Measurements from ENCODE around the gene TRDN.
"Not testable (repeated sequence)": the region's sequence is repeated elsewhere in the genome, so short reads cannot be mapped to it uniquely, and the experiment has no call there.

The TRDN gene

DNA sequence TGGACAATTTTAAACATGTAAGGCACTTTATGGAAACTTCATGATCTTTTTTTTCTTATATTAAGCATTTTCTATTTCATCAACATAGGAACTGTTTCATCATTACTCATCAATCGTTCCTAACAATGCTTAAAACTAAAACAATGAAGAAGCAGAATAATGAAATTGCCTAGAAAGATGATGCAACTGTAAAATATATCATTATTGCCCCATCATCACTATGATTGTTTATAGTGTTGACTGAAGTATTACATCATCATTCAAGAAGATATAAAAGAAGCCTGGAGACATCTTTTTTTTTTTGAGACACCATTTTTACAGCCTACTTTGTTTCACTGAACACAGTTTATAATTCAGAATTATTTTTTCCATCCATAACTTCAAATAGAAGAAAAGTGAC is 147.2 kb downstream of the TRDN start:
- TF ChIP-seq, protein P1, sequence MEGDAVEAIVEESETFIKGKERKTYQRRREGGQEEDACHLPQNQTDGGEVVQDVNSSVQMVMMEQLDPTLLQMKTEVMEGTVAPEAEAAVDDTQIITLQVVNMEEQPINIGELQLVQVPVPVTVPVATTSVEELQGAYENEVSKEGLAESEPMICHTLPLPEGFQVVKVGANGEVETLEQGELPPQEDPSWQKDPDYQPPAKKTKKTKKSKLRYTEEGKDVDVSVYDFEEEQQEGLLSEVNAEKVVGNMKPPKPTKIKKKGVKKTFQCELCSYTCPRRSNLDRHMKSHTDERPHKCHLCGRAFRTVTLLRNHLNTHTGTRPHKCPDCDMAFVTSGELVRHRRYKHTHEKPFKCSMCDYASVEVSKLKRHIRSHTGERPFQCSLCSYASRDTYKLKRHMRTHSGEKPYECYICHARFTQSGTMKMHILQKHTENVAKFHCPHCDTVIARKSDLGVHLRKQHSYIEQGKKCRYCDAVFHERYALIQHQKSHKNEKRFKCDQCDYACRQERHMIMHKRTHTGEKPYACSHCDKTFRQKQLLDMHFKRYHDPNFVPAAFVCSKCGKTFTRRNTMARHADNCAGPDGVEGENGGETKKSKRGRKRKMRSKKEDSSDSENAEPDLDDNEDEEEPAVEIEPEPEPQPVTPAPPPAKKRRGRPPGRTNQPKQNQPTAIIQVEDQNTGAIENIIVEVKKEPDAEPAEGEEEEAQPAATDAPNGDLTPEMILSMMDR (IDR thresholded peaks at IDR 0.05; ENCODE audit: insufficient read depth, low read depth, low read length, missing control alignments), result no peak
- no peak overlapping the region for H3K4me3 ChIP-seq (ENCODE audit: low read length)
- DNase-seq (ENCODE audit: low read depth), result peak; percentile 54

- no peak overlapping the region for H3K4me3 ChIP-seq (ENCODE audit: low read length)
- DNase-seq (ENCODE audit: low read depth), result no peak
- TF ChIP-seq, protein P1 (IDR thresholded peaks at IDR 0.05; ENCODE audit: insufficient read depth, low read depth, low read length, missing control alignments), result no peak
Observed at GRCh38 chr6:123480986-123481385, 155.8 kb downstream of the TRDN start.

GRCh38 chr6:123472025-123472702 is 164.6 kb downstream of the TRDN start:
- H3K4me3 ChIP-seq (ENCODE audit: low read length); DNase-seq (ENCODE audit: low read depth): not testable (repeated sequence)

- no peak overlapping the region for H3K4me3 ChIP-seq (ENCODE audit: low read length)
- TF ChIP-seq, protein P1 (IDR thresholded peaks at IDR 0.05; ENCODE audit: insufficient read depth, low read depth, low read length, missing control alignments), result no peak
- peak; percentile 30 for DNase-seq (ENCODE audit: low read depth)
Observed at GRCh38 chr6:123467392-123467791, 169.4 kb downstream of the TRDN start.

GRCh38 chr6:123462152-123462551 is 174.6 kb downstream of the TRDN start:
- DNase-seq (ENCODE audit: low read depth), result no peak
- TF ChIP-seq, protein P1 (IDR thresholded peaks at IDR 0.05; ENCODE audit: insufficient read depth, low read depth, low read length, missing control alignments), result no peak

DNA sequence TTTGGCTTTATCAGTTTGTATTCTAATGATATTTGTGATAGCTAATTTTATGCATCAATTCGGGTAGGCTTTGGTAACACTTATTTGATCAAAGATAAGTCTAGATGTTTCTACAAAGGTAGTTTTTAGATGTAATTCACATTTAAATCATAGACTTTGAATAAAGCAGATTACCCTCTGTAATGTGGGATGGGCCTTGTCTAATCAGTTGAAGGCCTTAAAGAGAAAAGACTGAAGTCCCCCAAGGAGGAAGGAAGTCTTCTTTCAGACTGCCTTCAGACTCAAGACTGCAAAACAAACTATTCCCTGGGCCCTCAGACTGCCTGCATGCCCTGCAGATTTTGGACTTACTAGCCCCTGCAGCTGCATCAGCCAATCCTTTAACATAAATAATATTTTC is 178.5 kb downstream of the TRDN start:
- TF ChIP-seq, protein P1 (IDR thresholded peaks at IDR 0.05; ENCODE audit: insufficient read depth, low read depth, low read length, missing control alignments), result no peak
- DNase-seq (ENCODE audit: low read depth), result no peak

More at GRCh38 chr6:123462152-123462551, 174.6 kb downstream of the TRDN start:
- no peak overlapping the region for H3K4me3 ChIP-seq (ENCODE audit: low read length)

DNA sequence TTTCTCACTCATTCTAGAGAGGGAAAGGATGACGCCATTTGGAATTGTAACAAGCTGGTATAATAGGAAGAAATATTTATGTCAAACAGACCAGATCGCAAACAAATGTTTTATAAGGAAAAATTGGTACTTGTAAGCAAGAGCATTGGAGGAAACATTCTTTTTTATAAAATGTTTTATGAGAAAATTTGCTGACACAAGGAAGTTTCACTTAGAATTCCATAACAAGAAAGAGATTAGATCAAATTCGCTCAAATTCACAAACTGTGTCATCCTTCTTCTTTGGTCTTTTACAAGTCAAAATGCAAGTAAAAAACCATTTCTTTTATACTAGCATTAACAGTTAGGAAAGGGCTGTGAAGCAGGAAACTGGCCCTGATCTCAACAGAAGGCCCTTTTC is 179.9 kb downstream of the TRDN start:
- TF ChIP-seq, protein P1 (IDR thresholded peaks at IDR 0.05; ENCODE audit: insufficient read depth, low read depth, low read length, missing control alignments), result no peak
- no peak overlapping the region for H3K4me3 ChIP-seq (ENCODE audit: low read length)
- no peak for DNase-seq (ENCODE audit: low read depth)

More for the DNA sequence above, 178.5 kb downstream of the TRDN start:
- H3K4me3 ChIP-seq (ENCODE audit: low read length), result no peak overlapping the region
